Naive thymus-derived CD4-positive, alpha-beta T cell (primary cell): Measurements from ENCODE around the gene RTN4R. TPM values are rescaled to one million over a fixed set of nuclear protein-coding genes. Genes with fewer than 3 reads are reported as not detected.

ENCODE experiments used
- ATAC-seq: fragments of 150-1000 bp; cut with Tn5 transposase; 2 replicates; pipeline ENCODE4 v1.10.0; 2021; ENCODE audit warnings: mild to moderate bottlenecking, moderate library complexity
- CTCF ChIA-PET: fragments of 350-600 bp; sonication (Branson Sonifier 250); formaldehyde crosslinking; loops from one replicate; lab custom pipeline; 2021; ENCODE audit warnings: antibody characterized with exemption; lab: Charles Lee
- POLR2A ChIA-PET: fragments of 350-600 bp; sonication (Branson Sonifier 250); formaldehyde crosslinking; loops from one replicate; lab custom pipeline; 2021; ENCODE audit warnings: antibody characterized with exemption, inconsistent platforms; lab: Charles Lee
- DNase-seq, 9 donors: peaks; one replicate each; pipeline versions ENCODE4 v3.0.0 to v3.0.0-alpha.2; 2020 to 2022; ENCODE audit warnings: mixed read lengths in 1 of 9
- H3K27ac ChIP-seq: one replicate; pipeline ENCODE4 v1.7.0; 2013; ENCODE audit warnings: mild to moderate bottlenecking, low read depth, low read length, moderate library complexity
- H3K27me3 ChIP-seq, 2 donors: one replicate each; pipeline ENCODE4 v1.7.0; 2013; ENCODE audit warnings: low read length in 2 of 2, mild to moderate bottlenecking in 2 of 2, moderate library complexity in 2 of 2; ENCODE audit not compliant: control insufficient read depth in 2 of 2, insufficient read depth in 2 of 2
- H3K36me3 ChIP-seq, 3 experiments: 1 replicate in 2 of 3; 2 replicates in 1 of 3; pipeline ENCODE4 v1.7.0; 2013; ENCODE audit warnings: low read length in 3 of 3, mild to moderate bottlenecking in 3 of 3, moderate library complexity in 1 of 3; ENCODE audit not compliant: insufficient read depth in 3 of 3, control insufficient read depth in 2 of 3
- H3K4me1 ChIP-seq, 2 donors: one replicate each; pipeline ENCODE4 v1.7.0; 2013; ENCODE audit warnings: low read length in 2 of 2, mild to moderate bottlenecking in 2 of 2, moderate library complexity in 1 of 2; ENCODE audit not compliant: control insufficient read depth in 2 of 2, insufficient read depth in 2 of 2
- H3K4me3 ChIP-seq: 2 replicates; pipeline ENCODE4 v1.7.0; 2013; ENCODE audit warnings: mild to moderate bottlenecking, low read length
- H3K9me3 ChIP-seq, 3 experiments: 1 replicate in 2 of 3; 2 replicates in 1 of 3; pipeline ENCODE4 v1.7.0; 2013; ENCODE audit warnings: low read length in 3 of 3; ENCODE audit not compliant: control insufficient read depth in 2 of 3
- H3K27ac Mint-ChIP-seq, 9 donors: one replicate each; pipeline ENCODE4 v1.8.0; 2020 to 2022; ENCODE audit warnings: mixed read lengths in 9 of 9, mild to moderate bottlenecking in 8 of 9, moderate library complexity in 5 of 9, inconsistent platforms in 2 of 9
- H3K27me3 Mint-ChIP-seq, 5 donors: one replicate each; pipeline ENCODE4 v1.8.0; 2021 to 2022; ENCODE audit warnings: mixed read lengths in 5 of 5, mild to moderate bottlenecking in 1 of 5
- H3K36me3 Mint-ChIP-seq, 5 donors: one replicate each; pipeline ENCODE4 v1.8.0; 2020 to 2022; ENCODE audit warnings: mixed read lengths in 5 of 5, mild to moderate bottlenecking in 3 of 5, inconsistent platforms in 1 of 5
- H3K4me1 Mint-ChIP-seq, 7 donors: one replicate each; pipeline ENCODE4 v1.8.0; 2020 to 2022; ENCODE audit warnings: mixed read lengths in 7 of 7, mild to moderate bottlenecking in 3 of 7, inconsistent platforms in 1 of 7
- H3K4me3 Mint-ChIP-seq, 10 donors: one replicate each; pipeline ENCODE4 v1.8.0; 2020 to 2022; ENCODE audit warnings: mild to moderate bottlenecking in 10 of 10, mixed read lengths in 10 of 10, moderate library complexity in 6 of 10, inconsistent platforms in 2 of 10
- H3K9me3 Mint-ChIP-seq, 11 donors: one replicate each; pipeline ENCODE4 v1.8.0; 2020 to 2022; ENCODE audit warnings: mixed read lengths in 11 of 11, mild to moderate bottlenecking in 4 of 11, inconsistent platforms in 1 of 11, moderate library complexity in 1 of 11
- intact Hi-C, 2 donors: fragments of 100-400 bp; cut with micrococcal nuclease; formaldehyde crosslinking; loops; one replicate each; pipeline ENCODE4 v1.15.1; 2023
- polyA plus RNA-seq, 2 donors: library from polyadenylated mRNA; unstranded; fragments of 300-500 nt; fragmentation: Illumina TruSeq; gene quantifications; one replicate each; pipeline ENCODE4 v1.2.3, GENCODE V29; 2021
- total RNA-seq, 6 experiments: library from RNA in 5 of 6; stranded (reverse) in 5 of 6; gene quantifications; 1 replicate in 5 of 6; 2 replicates in 1 of 6; pipeline ENCODE4 v1.2.3 and lab custom pipeline; 2021 to 2026

RTN4R gene
- total and polyA plus RNA-seq, 7 experiments from 2014 or later: 0.98 to 2.9 (median 2.0) TPM

DNA sequence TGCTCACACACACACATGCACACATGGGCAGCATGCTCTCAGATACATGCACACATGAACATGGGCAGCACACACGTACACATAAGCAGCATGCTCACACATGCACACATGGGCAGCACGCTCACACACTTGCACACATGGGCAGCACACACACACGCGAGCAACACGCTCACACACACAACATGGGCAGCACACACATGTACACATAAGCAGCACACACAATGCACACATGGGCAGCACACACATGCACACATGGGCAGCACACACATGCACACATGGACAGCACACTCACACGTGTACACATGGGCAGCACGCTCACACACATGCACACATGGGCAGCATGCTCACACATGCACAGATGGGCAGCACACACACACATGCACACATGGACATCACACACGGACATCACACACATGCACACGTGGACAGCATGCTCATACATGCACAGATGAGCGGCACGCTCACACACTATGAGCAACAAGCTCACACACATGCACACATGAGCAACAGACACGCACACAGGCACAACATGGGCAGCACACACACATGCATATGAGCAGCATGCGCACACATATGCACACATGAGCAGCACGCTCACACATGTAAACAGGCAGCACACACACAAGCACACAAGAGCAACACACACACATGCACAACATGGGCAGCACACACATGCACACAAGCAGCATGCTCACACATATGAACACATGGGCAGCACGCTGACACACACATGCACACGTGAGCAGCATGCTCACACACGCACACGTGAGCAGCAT, 43.0 kb downstream of the RTN4R start:
- no peaks in the 10 kb centered on the region for H3K27me3 Mint-ChIP-seq
- H3K36me3 Mint-ChIP-seq: no peaks in the 10 kb centered on the region
- Histone ChIP-seq H3K4me1 (no peaks in the 10 kb centered on the region), H3K27ac (no peak overlapping the region), H3K9me3 (no peaks in the 10 kb centered on the region), H3K4me3 (no peak overlapping the region), H3K27me3 (no peaks in the 10 kb centered on the region), H3K36me3 (no peaks in the 10 kb centered on the region)
- H3K4me1 Mint-ChIP-seq: no peaks in the 10 kb centered on the region
- H3K9me3 Mint-ChIP-seq: peaks cover 0 to 12% (median 0%) of the 10 kb centered on the region in 11 donors
- peak overlapping the region in 1 of 10 donors; percentile 16 for H3K4me3 Mint-ChIP-seq
- intact Hi-C loops: no loop called here
- CTCF ChIA-PET: no interaction called here
- ATAC-seq: no peak
- H3K27ac Mint-ChIP-seq: peak overlapping the region in 5 of 9 donors; percentile 17 to 75 (median 56)
- DNase-seq: no peak
- POLR2A ChIA-PET: no interaction called here

- no peaks in the 10 kb centered on the region for H3K36me3 ChIP-seq
- no peak for DNase-seq
- H3K27ac ChIP-seq: no peak overlapping the region
- peak overlapping the region in 4 of 9 donors; percentile 14 to 69 (median 40) for H3K27ac Mint-ChIP-seq
- POLR2A ChIA-PET: no interaction called here
- no peaks in the 10 kb centered on the region for H3K4me1 ChIP-seq
- CTCF ChIA-PET: no interaction called here
- H3K9me3 Mint-ChIP-seq: peaks cover 0 to 12% (median 0%) of the 10 kb centered on the region in 11 donors
- H3K4me3 Mint-ChIP-seq: no peak overlapping the region
- no peaks in the 10 kb centered on the region for H3K27me3 Mint-ChIP-seq
- no peaks in the 10 kb centered on the region for H3K4me1 Mint-ChIP-seq
- intact Hi-C loops: no loop called here
- no peaks in the 10 kb centered on the region for H3K27me3 ChIP-seq
- no peak overlapping the region for H3K4me3 ChIP-seq
- no peaks in the 10 kb centered on the region for H3K9me3 ChIP-seq
- H3K36me3 Mint-ChIP-seq: no peaks in the 10 kb centered on the region
- ATAC-seq: no peak
Observed at GRCh38 chr22:20224256-20224626, 43.9 kb downstream of the RTN4R start.

DNA sequence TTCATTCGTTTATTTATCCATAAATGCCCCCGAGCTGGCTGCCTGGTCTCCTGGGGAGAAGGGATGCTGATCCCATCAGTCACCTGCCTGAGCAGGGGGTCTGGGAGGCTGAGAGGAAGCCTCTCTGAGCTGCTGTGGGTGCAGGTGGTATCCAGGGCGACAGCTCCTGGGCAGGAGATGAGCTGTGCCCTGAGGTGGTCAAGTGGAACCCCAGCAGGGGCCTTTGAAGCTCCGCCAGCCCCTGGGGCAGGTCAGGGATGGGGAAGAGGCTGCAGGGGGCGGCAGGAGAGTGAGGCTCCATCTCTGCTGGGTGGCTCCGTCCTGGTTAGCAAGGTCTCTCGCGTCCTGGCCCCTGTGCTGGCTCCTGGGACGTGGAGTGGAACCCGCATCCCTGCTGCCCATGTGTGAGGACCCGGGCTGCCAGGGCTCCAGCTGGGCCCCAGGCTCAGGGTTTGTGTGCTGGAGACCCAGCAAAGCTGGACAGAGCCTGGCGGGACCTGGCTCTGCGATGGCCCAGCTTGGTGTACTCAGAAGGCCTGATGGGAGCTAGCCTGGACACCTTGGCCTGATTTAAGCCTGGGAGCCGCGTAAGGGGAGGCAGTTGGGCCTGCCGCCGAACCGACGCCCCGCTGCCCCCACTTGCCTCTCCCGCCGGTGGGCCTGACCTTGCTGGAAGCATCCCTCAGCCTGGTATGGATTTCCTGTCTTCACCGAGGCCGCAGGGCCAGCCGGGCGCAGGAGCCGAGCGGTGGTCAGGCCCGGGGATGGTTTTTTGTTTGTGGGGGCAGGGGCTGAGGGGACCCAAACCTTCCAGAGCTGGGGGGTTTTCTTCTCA, 44.5 kb downstream of the RTN4R start:
- ChIA-PET POLR2A (no interaction called here), CTCF (no interaction called here)
- H3K27me3 ChIP-seq: no peaks in the 10 kb centered on the region
- H3K9me3 ChIP-seq: no peaks in the 10 kb centered on the region
- Mint-ChIP-seq H3K9me3 (peaks cover 0 to 12% (median 0%) of the 10 kb centered on the region in 11 donors), H3K27me3 (no peaks in the 10 kb centered on the region), H3K4me3 (no peak overlapping the region), H3K4me1 (no peaks in the 10 kb centered on the region), H3K36me3 (no peaks in the 10 kb centered on the region), H3K27ac (peak overlapping the region in 1 of 9 donors; percentile 30)
- no peaks in the 10 kb centered on the region for H3K36me3 ChIP-seq
- intact Hi-C loops: no loop called here
- H3K4me1 ChIP-seq: no peaks in the 10 kb centered on the region
- ATAC-seq: no peak
- no peak for DNase-seq
- H3K27ac ChIP-seq: no peak overlapping the region
- H3K4me3 ChIP-seq: no peak overlapping the region

GRCh38 chr22:20222764-20223420, 45.2 kb downstream of the RTN4R start:
- POLR2A ChIA-PET: no interaction called here
- intact Hi-C loops: no loop called here
- no peak for ATAC-seq

DNA sequence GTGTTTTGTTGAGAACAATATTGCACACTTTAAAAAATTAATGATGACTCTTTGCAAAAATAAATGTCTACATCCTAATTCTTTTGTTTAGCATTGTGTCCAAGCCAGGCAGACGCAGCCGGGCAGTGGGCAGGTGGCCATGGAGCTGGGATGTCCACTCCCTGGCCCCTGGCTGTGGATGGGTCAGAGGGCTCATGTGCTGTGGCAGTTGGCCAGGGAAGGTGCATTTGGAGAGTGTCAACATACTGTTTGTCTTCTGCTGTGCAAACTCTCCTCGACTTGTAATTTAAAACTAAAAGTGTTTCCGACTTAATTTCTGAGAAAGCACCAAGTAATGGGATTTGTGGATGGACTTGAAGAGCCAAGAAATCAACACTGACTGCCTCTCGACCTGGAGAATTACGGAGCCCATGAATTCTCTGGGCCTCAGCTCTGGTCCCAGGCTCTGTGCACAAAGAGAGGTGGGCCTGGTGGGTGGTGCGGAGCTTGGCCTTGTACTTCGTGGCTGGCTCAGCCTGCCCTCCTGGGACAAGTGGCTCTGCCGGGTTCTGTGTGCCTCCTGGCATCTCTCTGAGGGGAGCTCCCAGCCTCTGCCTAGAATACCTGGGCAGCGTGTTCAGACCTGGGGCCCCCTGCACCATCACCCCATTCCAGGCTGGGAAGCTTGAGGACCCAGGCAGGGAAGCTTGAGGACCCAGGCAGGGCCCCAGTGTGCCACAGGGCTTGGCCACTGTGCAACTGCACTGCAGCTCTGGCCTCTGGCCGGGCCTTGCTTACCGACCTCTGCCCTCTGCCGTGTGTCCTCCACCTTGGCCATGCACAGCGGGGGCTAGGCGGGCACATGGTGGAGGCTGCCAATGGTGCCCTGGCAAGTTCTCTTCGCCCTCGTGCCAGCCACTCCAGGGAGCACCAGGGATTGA, 46.4 kb downstream of the RTN4R start:
- Histone ChIP-seq H3K27me3 (no peaks in the 10 kb centered on the region), H3K9me3 (no peaks in the 10 kb centered on the region), H3K4me1 (no peaks in the 10 kb centered on the region), H3K4me3 (no peak overlapping the region), H3K36me3 (no peaks in the 10 kb centered on the region), H3K27ac (no peak overlapping the region)
- CTCF ChIA-PET: no interaction called here
- no peaks in the 10 kb centered on the region for H3K27me3 Mint-ChIP-seq
- ATAC-seq (no peak), DNase-seq (no peak)
- no peak overlapping the region for H3K4me3 Mint-ChIP-seq
- no peaks in the 10 kb centered on the region for H3K36me3 Mint-ChIP-seq
- no peaks in the 10 kb centered on the region for H3K4me1 Mint-ChIP-seq
- peaks cover 0 to 12% (median 0%) of the 10 kb centered on the region in 11 donors for H3K9me3 Mint-ChIP-seq
- intact Hi-C loops: no loop called here
- no peak overlapping the region for H3K27ac Mint-ChIP-seq
- POLR2A ChIA-PET: no interaction called here

More at GRCh38 chr22:20222764-20223420, 45.2 kb downstream of the RTN4R start:
- no peaks in the 10 kb centered on the region for H3K9me3 ChIP-seq
- Mint-ChIP-seq H3K27ac (no peak overlapping the region), H3K9me3 (peaks cover 0 to 12% (median 0%) of the 10 kb centered on the region in 11 donors), H3K27me3 (no peaks in the 10 kb centered on the region), H3K36me3 (no peaks in the 10 kb centered on the region), H3K4me1 (no peaks in the 10 kb centered on the region), H3K4me3 (no peak overlapping the region)
- DNase-seq: no peak
- no peak overlapping the region for H3K27ac ChIP-seq
- CTCF ChIA-PET: no interaction called here
- no peaks in the 10 kb centered on the region for H3K36me3 ChIP-seq
- no peak overlapping the region for H3K4me3 ChIP-seq
- H3K27me3 ChIP-seq: no peaks in the 10 kb centered on the region
- H3K4me1 ChIP-seq: no peaks in the 10 kb centered on the region

DNA sequence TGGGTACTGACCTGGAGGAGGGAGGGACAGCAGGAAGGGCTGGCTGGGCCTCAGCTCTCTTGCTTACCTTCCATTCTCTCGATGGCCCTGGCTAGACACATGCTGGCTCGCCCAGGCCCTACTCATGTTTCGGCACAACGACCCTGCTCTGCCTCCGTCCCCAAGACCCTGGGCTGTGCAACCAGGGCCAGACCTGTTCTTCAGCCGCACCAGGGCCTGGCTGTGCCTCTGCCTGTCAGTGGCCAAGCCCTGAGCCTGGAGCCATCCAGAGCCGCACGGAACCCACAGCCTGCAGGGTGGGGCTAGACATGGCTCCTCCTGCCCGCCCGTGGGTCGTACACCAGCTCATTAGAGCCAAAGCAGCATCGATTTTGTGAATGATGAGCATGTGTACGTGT, 47.5 kb downstream of the RTN4R start:
- Mint-ChIP-seq H3K4me1 (no peaks in the 10 kb centered on the region), H3K27ac (no peak overlapping the region), H3K36me3 (no peaks in the 10 kb centered on the region), H3K4me3 (no peak overlapping the region), H3K9me3 (peaks cover 0 to 11% (median 0%) of the 10 kb centered on the region in 11 donors), H3K27me3 (no peaks in the 10 kb centered on the region)
- ATAC-seq (no peak), DNase-seq (no peak)
- no peaks in the 10 kb centered on the region for H3K36me3 ChIP-seq
- intact Hi-C loops: no loop called here
- H3K4me1 ChIP-seq: no peaks in the 10 kb centered on the region
- H3K9me3 ChIP-seq: no peaks in the 10 kb centered on the region
- CTCF ChIA-PET: no interaction called here
- H3K27me3 ChIP-seq: no peaks in the 10 kb centered on the region
- POLR2A ChIA-PET: no interaction called here
- H3K4me3 ChIP-seq: no peak overlapping the region
- no peak overlapping the region for H3K27ac ChIP-seq
